GM18507 (cell line): ENCODE measurements around the gene CMTM7.
"Not testable (repeated sequence)": the region's sequence is repeated elsewhere in the genome, so short reads cannot be mapped to it uniquely, and the experiment has no call there.

Experiments used
- DNase-seq: peaks from one replicate; pipeline ENCODE4 v3.0.0; 2011; ENCODE audit warnings: low read depth; ENCODE audit not compliant: insufficient read length; ENCODE audit errors: extremely low spot score
- FAIRE-seq: peaks from 2 replicates; lab custom pipeline; 2011; peaks lifted over from hg19 to GRCh38; lab: Jason Lieb, UNC

CMTM7 gene

GRCh38 chr3:32379831-32380500 lies 11.7 kb upstream of the CMTM7 start:
- DNase-seq (no peak), FAIRE-seq (no peak)

- DNase-seq (no peak), FAIRE-seq (no peak)
Observed at GRCh38 chr3:32381922-32382321, 9.7 kb upstream of the CMTM7 start.

GRCh38 chr3:32383136-32383711 lies 8.4 kb upstream of the CMTM7 start:
- FAIRE-seq (no peak), DNase-seq (no peak)

DNA sequence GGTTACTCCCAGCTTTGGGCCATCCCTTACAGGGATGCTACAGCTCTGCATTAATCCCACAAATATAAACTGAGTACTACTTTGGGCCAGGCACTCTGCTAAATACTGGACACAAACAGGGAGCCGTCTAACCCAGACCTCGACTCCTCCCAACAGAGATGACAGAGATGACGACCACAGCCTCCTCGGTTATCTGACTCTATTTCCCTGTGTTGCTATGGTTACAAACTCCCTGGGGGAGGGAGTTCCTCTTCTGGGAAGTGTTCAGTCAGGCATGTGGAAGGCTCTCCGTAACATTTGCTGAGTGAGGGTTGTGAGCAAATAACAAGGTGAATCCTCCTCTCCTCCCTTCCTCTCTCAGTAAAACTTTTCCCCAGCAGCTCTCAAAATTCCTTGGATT lies 6.7 kb upstream of the CMTM7 start:
- DNase-seq (no peak), FAIRE-seq (no peak)

DNA sequence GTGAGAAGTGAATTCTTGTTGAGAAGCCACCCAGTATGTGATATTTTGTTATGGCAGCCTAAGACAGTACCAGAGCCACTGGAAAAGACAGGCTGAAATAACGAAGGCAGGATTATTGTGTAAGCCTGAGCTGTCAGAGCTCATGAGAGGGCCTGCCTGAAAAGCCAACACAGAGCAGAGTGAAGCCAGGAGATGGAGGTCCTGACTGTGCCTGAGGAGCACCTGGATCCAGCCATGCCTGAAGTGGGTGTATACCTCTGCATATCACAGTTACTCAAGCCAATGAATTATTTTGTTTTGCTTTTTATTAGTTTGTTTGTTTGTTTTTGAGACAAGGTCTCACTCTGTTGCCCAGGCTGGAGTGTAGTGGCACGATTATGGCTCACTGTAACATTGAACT lies 4.1 kb upstream of the CMTM7 start:
- DNase-seq (no peak), FAIRE-seq (no peak)

- not testable (repeated sequence) for FAIRE-seq, DNase-seq
Observed at GRCh38 chr3:32389577-32389976, 2.1 kb upstream of the CMTM7 start.

DNA sequence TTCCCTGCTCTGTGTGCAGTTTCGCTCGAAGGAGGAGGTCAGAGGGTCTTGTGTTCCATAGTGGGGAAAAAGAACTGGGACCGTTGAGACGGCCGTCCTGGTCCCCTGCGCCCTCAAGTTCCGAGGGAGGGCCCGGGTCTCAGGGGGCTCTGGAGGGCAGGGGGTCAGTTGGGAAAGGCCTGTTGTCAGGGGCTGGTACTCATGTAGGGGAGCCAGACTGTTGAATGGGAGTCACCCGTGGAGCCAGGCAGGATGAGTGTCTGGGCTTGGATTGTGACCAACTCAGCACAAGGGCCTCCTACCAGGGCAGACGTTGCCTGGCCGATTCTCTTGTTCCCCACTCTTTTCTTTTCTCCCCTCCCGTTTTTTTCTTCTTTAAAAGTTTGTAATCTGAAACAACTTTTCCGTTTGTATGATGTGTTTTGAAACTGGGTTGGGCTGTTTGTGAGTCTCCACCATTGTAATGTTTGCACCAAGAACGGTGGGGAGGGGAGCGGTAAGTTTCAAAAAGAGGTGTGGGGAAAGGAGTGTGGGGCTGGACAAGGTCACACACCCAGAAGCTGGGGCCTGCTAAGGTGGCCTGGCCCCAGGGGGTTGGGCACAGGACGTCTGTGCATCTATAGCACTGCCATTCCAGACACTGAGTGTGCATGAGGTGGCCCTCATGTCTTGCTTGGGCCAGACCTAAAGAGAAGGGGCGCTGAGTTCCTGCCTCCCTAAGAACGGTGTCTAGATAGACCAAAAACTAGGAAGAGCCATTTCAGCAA lies 1.1 kb downstream of the CMTM7 start:
- no peak for DNase-seq
- no peak for FAIRE-seq

GRCh38 chr3:32395496-32395895 lies 3.8 kb downstream of the CMTM7 start:
- DNase-seq (no peak), FAIRE-seq (no peak)

DNA sequence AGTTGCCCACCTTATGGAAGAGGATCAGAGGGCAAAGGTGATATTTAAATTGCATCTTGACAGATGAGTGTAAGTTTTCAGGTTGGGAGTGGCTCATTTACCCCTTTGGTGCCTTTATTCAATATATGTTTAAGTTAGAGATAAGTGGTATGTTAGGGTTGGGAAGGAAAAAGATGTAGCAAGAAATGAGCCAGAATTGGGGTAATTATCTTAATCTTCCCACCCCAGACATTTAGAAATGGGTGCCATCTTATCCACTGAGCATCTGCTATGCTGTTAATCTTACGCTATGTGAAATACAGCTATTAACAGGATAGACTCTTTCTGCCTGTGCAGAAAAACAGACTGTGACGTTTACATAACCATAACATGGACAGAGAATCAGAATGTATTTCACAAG lies 6.3 kb downstream of the CMTM7 start:
- DNase-seq (no peak), FAIRE-seq (no peak)

DNA sequence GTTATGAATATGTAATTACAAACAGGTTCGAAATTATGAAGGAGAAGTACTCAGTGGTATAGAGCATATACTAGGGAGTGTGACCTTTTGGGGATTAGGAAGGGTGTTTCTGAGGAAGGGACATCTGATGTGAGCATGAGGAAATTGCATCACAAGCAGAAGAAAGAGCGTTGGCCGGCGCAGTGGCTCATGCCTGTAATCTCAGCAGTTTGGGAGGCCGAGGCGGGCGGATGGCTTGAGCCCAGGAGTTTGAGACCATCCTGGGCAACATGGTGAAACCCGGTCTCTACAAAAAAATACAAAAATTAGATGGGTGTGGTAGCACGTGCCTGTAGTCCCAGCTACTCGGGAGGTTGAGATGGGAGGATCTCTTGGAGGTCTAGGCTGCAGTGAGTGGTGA lies 6.9 kb downstream of the CMTM7 start:
- DNase-seq: no peak
- FAIRE-seq: no peak

GRCh38 chr3:32399030-32399620 lies 7.5 kb downstream of the CMTM7 start:
- FAIRE-seq: peak; percentile 53
- DNase-seq: no peak

DNA sequence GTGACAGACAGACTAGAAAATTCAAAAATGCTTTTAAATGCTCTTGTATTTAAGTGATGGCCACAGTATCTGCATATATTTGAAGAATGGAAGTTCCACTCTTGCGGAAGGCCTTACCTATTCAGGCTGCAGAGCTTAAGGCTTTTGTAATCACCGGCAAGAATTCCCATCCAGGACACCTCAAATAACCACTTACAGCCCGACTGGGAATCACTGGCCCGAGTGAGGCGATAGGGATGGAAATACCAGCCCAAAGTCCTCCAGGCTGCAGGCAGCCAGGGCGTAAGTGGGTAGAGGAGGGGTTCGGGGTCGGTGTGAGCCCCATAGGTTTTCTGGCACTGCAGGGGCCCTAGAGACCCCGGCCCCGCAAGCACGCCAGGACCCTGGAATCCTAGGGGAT lies 9.5 kb downstream of the CMTM7 start:
- no peak for DNase-seq
- FAIRE-seq: peak; percentile 24

DNA sequence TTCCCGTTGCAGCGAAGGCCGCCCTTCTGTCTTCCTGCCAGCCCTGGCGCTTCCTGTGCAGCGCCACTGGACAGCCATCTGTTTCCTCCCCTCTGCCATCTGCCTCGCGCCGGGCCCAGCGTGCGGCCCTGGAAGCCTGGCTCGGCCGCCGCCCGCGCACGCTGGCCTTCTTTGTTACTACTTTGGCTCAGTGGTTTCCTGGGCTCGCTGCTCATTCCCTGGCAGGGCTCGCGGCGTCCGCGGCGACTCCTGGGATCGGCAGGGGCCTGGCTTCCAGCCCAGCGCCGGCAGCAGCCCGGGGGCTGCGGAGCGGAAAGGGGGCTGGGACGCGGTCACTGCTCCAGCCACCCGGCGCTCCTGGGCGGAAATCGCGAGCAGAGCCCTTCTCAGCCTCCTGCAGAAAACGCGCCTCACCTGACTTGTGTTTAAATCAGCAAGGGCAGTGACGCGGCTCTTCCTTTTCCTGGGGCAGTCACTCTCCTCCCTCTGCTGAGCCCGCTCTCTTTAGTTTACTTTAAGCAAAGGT lies 10.0 kb downstream of the CMTM7 start:
- FAIRE-seq: peak; percentile 76
- DNase-seq: no peak

- DNase-seq: no peak
- FAIRE-seq: no peak
Observed at GRCh38 chr3:32403663-32404062, 12.0 kb downstream of the CMTM7 start.

- DNase-seq (no peak), FAIRE-seq (no peak)
Observed at GRCh38 chr3:32404714-32405113, 13.1 kb downstream of the CMTM7 start.

- FAIRE-seq (no peak), DNase-seq (no peak)
Observed at GRCh38 chr3:32405155-32405554, 13.5 kb downstream of the CMTM7 start.

- DNase-seq (no peak), FAIRE-seq (no peak)
Observed at GRCh38 chr3:32405711-32406323, 14.2 kb downstream of the CMTM7 start.

GRCh38 chr3:32406486-32407408 lies 15.1 kb downstream of the CMTM7 start:
- FAIRE-seq: no peak
- DNase-seq: no peak
